H1 (cell line): ENCODE measurements around the gene KCNH1. TPM values are rescaled to one million over a fixed set of nuclear protein-coding genes. Genes with fewer than 3 reads are reported as not detected.

Experiments used
- CTCF ChIA-PET: fragments of 300-600 bp; sonication (Branson Sonifier 250); formaldehyde crosslinking; loops from one replicate; lab custom pipeline; 2021; ENCODE audit not compliant: partially characterized antibody; lab: Charles Lee
- POLR2A ChIA-PET: fragments of 300-600 bp; sonication (Branson Sonifier 250); formaldehyde crosslinking; loops from one replicate; lab custom pipeline; 2021; ENCODE audit warnings: inconsistent platforms; ENCODE audit not compliant: partially characterized antibody; lab: Charles Lee
- DNase-seq, 2 experiments: peaks; one replicate each; pipeline versions ENCODE4 v3.0.0 to v3.0.0-alpha.2; 2010 to 2022; ENCODE audit warnings: low spot score in 2 of 2, low read depth in 1 of 2, mixed read lengths in 1 of 2
- FAIRE-seq: peaks from 2 replicates; lab custom pipeline; 2011; peaks lifted over from hg19 to GRCh38; lab: Jason Lieb, UNC
- H2AFZ ChIP-seq: 2 replicates; pipeline ENCODE4 v1.8.1; 2012; ENCODE audit warnings: low read length, inconsistent platforms
- H2AK5ac ChIP-seq: 2 replicates; pipeline ENCODE4 v1.6.1; 2013; ENCODE audit warnings: low read depth, low read length
- H2BK120ac ChIP-seq: replicated peaks from 2 replicates; pipeline ENCODE3; 2013; ENCODE audit warnings: low read depth, low read length, inconsistent platforms
- H2BK12ac ChIP-seq: 2 replicates; pipeline ENCODE4 v1.6.1; 2013; ENCODE audit warnings: low read depth, low read length
- H2BK15ac ChIP-seq: 2 replicates; pipeline ENCODE4 v1.6.1; 2013; ENCODE audit warnings: low read length
- H2BK20ac ChIP-seq: 2 replicates; pipeline ENCODE4 v1.6.1; 2013; ENCODE audit warnings: low read length
- H2BK5ac ChIP-seq: 2 replicates; pipeline ENCODE4 v1.6.1; 2013; ENCODE audit warnings: low read depth, low read length
- H3K14ac ChIP-seq: 2 replicates; pipeline ENCODE4 v1.6.1; 2013; ENCODE audit warnings: inconsistent platforms; ENCODE audit not compliant: insufficient read length
- H3K18ac ChIP-seq: 2 replicates; pipeline ENCODE4 v1.6.1; 2013; ENCODE audit warnings: low read length; ENCODE audit errors: extremely low read depth
- H3K23ac ChIP-seq: 2 replicates; pipeline ENCODE4 v1.6.1; 2013; ENCODE audit warnings: inconsistent platforms; ENCODE audit not compliant: insufficient read length
- H3K23me2 ChIP-seq: 2 replicates; pipeline ENCODE4 v1.6.1; 2013; ENCODE audit warnings: low read depth, low read length
- H3K27ac ChIP-seq: 2 replicates; pipeline ENCODE4 v1.6.1; 2011; ENCODE audit warnings: low read depth, low read length, inconsistent platforms
- H3K27me3 ChIP-seq, 4 experiments: replicated peaks in 1 of 4; 1 replicate in 1 of 4; 2 replicates in 3 of 4; pipeline versions ENCODE4 v1.6.1 to v1.8.1; 2011 to 2013; ENCODE audit warnings: low read length in 3 of 4, mild to moderate bottlenecking in 3 of 4, inconsistent platforms in 2 of 4, mixed read lengths in 2 of 4, moderate library complexity in 1 of 4; ENCODE audit not compliant: control insufficient read depth in 3 of 4, insufficient read depth in 3 of 4; ENCODE audit errors: extremely low read depth in 1 of 4
- H3K36me3 ChIP-seq, 4 experiments: 2 replicates each; pipeline versions ENCODE4 v1.6.1 to v1.8.1; 2011 to 2013; ENCODE audit warnings: mild to moderate bottlenecking in 4 of 4, low read length in 3 of 4, moderate library complexity in 2 of 4, control low read depth in 1 of 4, inconsistent platforms in 1 of 4; ENCODE audit not compliant: insufficient read depth in 4 of 4, control insufficient read depth in 2 of 4
- H3K4ac ChIP-seq: replicated peaks from 2 replicates; pipeline ENCODE3; 2013; ENCODE audit warnings: low read length, low read depth, mixed read lengths, inconsistent platforms; ENCODE audit not compliant: insufficient read length
- H3K4me1 ChIP-seq, 4 experiments: replicated peaks in 1 of 4; 1 replicate in 1 of 4; 2 replicates in 3 of 4; pipeline versions ENCODE4 v1.6.1 to v1.8.1; 2011 to 2013; ENCODE audit warnings: low read length in 3 of 4, inconsistent platforms in 2 of 4, mixed read lengths in 1 of 4; ENCODE audit not compliant: insufficient read depth in 4 of 4, control insufficient read depth in 3 of 4
- H3K4me2 ChIP-seq, 2 experiments: 2 replicates each; pipeline versions ENCODE4 v1.6.1 to v1.8.1; 2011 to 2013; ENCODE audit warnings: low read depth in 2 of 2, low read length in 2 of 2, control low read depth in 1 of 2, inconsistent platforms in 1 of 2, mild to moderate bottlenecking in 1 of 2; ENCODE audit not compliant: insufficient read depth in 1 of 2
- H3K4me3 ChIP-seq, 4 experiments: fragments of 200-600, 300-600 bp in 1 of 4; sonication (generic), shearing (Covaris generic), sonication (Bioruptor Twin) in 1 of 4; 2 replicates each; pipeline versions ENCODE4 v1.5.1 to v1.8.1; 2011 to 2016; ENCODE audit warnings: low read length in 4 of 4, low read depth in 3 of 4, control low read depth in 2 of 4, inconsistent platforms in 2 of 4, mild to moderate bottlenecking in 2 of 4, mixed read lengths in 1 of 4, moderate library complexity in 1 of 4; ENCODE audit not compliant: insufficient read depth in 2 of 4; ENCODE audit errors: extremely low read depth in 1 of 4
- H3K56ac ChIP-seq: replicated peaks from 2 replicates; pipeline ENCODE3; 2013; ENCODE audit warnings: low read depth, mild to moderate bottlenecking, mixed read lengths, low read length, inconsistent platforms; ENCODE audit not compliant: insufficient read length
- H3K79me1 ChIP-seq: 2 replicates; pipeline ENCODE4 v1.6.1; 2013; ENCODE audit warnings: low read depth, low read length, control low read depth
- H3K79me2 ChIP-seq, 2 experiments: 2 replicates each; pipeline versions ENCODE4 v1.6.1 to v1.8.1; 2012 to 2013; ENCODE audit warnings: low read length in 2 of 2, mild to moderate bottlenecking in 2 of 2, inconsistent platforms in 1 of 2; ENCODE audit not compliant: insufficient read depth in 2 of 2, control insufficient read depth in 1 of 2
- H3K9ac ChIP-seq, 4 experiments: replicated peaks in 1 of 4; 1 replicate in 1 of 4; 2 replicates in 3 of 4; pipeline versions ENCODE4 v1.6.1 to v1.8.1; 2011 to 2013; ENCODE audit warnings: low read depth in 3 of 4, low read length in 3 of 4, control low read depth in 2 of 4, mild to moderate bottlenecking in 2 of 4, moderate library complexity in 2 of 4, inconsistent platforms in 1 of 4; ENCODE audit errors: extremely low read depth in 1 of 4
- H3K9me3 ChIP-seq, 2 experiments: 2 replicates each; pipeline versions ENCODE4 v1.6.1 to v1.8.1; 2012 to 2013; ENCODE audit warnings: mild to moderate bottlenecking in 2 of 2, moderate library complexity in 2 of 2, control low read depth in 1 of 2, inconsistent platforms in 1 of 2, low read depth in 1 of 2, low read length in 1 of 2, mixed read lengths in 1 of 2; ENCODE audit not compliant: insufficient read depth in 2 of 2
- H4K20me1 ChIP-seq, 2 experiments: replicated peaks in 1 of 2; 2 replicates each; pipeline versions ENCODE3 to v1.8.1; 2011 to 2013; ENCODE audit warnings: inconsistent platforms in 2 of 2, low read length in 2 of 2, mild to moderate bottlenecking in 1 of 2; ENCODE audit not compliant: insufficient read depth in 2 of 2, control insufficient read depth in 1 of 2
- H4K5ac ChIP-seq: 2 replicates; pipeline ENCODE4 v1.6.1; 2013; ENCODE audit warnings: low read length, low read depth, mixed read lengths, inconsistent platforms; ENCODE audit not compliant: insufficient read length
- H4K8ac ChIP-seq: 2 replicates; pipeline ENCODE4 v1.8.0; 2013; ENCODE audit warnings: mild to moderate bottlenecking, moderate library complexity, low read length, inconsistent platforms; ENCODE audit not compliant: insufficient read depth; ENCODE audit errors: extremely low read depth
- H4K91ac ChIP-seq: replicated peaks from 2 replicates; pipeline ENCODE3; 2013; ENCODE audit warnings: low read length, mixed read lengths, inconsistent platforms; ENCODE audit not compliant: insufficient read length
- FOSL1 ChIP-seq: IDR thresholded peaks from 2 replicates; pipeline ENCODE4 v1.6.1; 2011; ENCODE audit warnings: mild to moderate bottlenecking, low read depth, low read length, moderate library complexity; ENCODE audit not compliant: insufficient read depth
- NANOG ChIP-seq: IDR thresholded peaks from 2 replicates; pipeline ENCODE4 v1.6.1; 2011; ENCODE audit warnings: low read length, low read depth, mild to moderate bottlenecking, inconsistent platforms; ENCODE audit not compliant: insufficient read depth, poor library complexity, severe bottlenecking
- POLR2AphosphoS5 ChIP-seq: IDR thresholded peaks from 2 replicates; pipeline ENCODE4 v1.6.1; 2011; ENCODE audit warnings: low read depth, low read length
- RNF2 ChIP-seq: fragments of 200-900, 300-1000 bp; sonication (generic); IDR thresholded peaks from 2 replicates; pipeline ENCODE4 v1.7.1; 2016; ENCODE audit warnings: borderline replicate concordance, low read depth, mild to moderate bottlenecking, antibody characterized with exemption, low read length; ENCODE audit not compliant: poor library complexity, severe bottlenecking; ENCODE audit errors: missing control alignments
- WGBS, 2 experiments: shearing (Covaris generic) in 1 of 2; methylation state at CpG; one replicate each; pipeline versions ENCODE4 v1.1.6 to v1.1.7; 2013 to 2015; ENCODE audit warnings: low lambda C conversion rate in 2 of 2, mixed read lengths in 2 of 2, inconsistent platforms in 1 of 2, low coverage in 1 of 2, missing lambda C conversion rate in 1 of 2; ENCODE audit not compliant: insufficient replicate concordance in 2 of 2, insufficient coverage in 1 of 2, insufficient read length in 1 of 2; ENCODE audit errors: extremely low coverage in 1 of 2, missing lambda C conversion rate in 1 of 2; 5-methylcytosine and 5-hydroxymethylcytosine counted together
- polyA plus RNA-seq, 7 experiments: library from polyadenylated mRNA; depleted of rRNA in 3 of 7; stranded (reverse) in 5 of 7; unstranded in 2 of 7; fragments of >200 nt in 5 of 7; fragments of 200-250 nt in 2 of 7; gene quantifications; 1 replicate in 5 of 7; 2 replicates in 1 of 7; 4 replicates in 1 of 7; pipeline versions ENCODE4 v1.2.1 to v1.2.3, GENCODE V29; 2011 to 2013; ENCODE audit warnings: missing spikeins in 2 of 7, mixed read lengths in 2 of 7
- total RNA-seq: library from RNA; stranded (reverse); fragmentation: NEBNext Ultra II Directional; extraction: Animal tissue kit (Norgen Biotek cat#: 25700); gene quantifications from 2 replicates; pipeline ENCODE4 v1.2.1, GENCODE V29; 2021

Gene KCNH1
- total and polyA plus RNA-seq, 2 of the 8 experiments (the other 6 are each of a cell fraction or from before 2014, with no cell fraction given), result 0.27 to 0.34 TPM

GRCh38 chr1:210899676-210900075, 234.3 kb downstream of the KCNH1 start:
- Histone ChIP-seq H3K9me3 (no peaks in the 10 kb centered on the region), H3K36me3 (no peaks in the 10 kb centered on the region), H2BK20ac (no peak overlapping the region), H2BK5ac (no peak overlapping the region), H3K27me3 (no peaks in the 10 kb centered on the region), H3K4me1 (no peaks in the 10 kb centered on the region), H4K20me1 (no peaks in the 10 kb centered on the region), H3K27ac (no peak overlapping the region), H3K56ac (no peak overlapping the region), H3K18ac (no peak overlapping the region), H4K5ac (no peak overlapping the region), H4K8ac (no peak overlapping the region), H2BK120ac (no peak overlapping the region), H3K14ac (no peak overlapping the region), H3K23ac (no peak overlapping the region), H3K4me2 (no peak overlapping the region), H2AK5ac (no peak overlapping the region), H3K79me1 (no peaks in the 10 kb centered on the region), H2AFZ (no peak overlapping the region), H3K23me2 (no peaks in the 10 kb centered on the region), H3K4me3 (no peak overlapping the region), H3K79me2 (no peaks in the 10 kb centered on the region), H2BK15ac (no peak overlapping the region), H2BK12ac (no peak overlapping the region), H3K4ac (no peak overlapping the region), H3K9ac (no peak overlapping the region), H4K91ac (no peak overlapping the region)
- DNase-seq (no peak), FAIRE-seq (no peak)
- no peak for TF ChIP-seq POLR2AphosphoS5
- TF ChIP-seq NANOG, result no peak
- no peak for TF ChIP-seq FOSL1
- no peak for TF ChIP-seq RNF2
- 87% methylated on average over 2 of the region's 2 CpGs; no CpG with 5 or more reads in 1 of the 2 experiments for WGBS, 2 experiments
- ChIA-PET CTCF (interaction anchor here (1.3 kb wide), 1 partner anchor 13 kb away, joined by 3 read pairs; no protein-coding TSS in a partner anchor), POLR2A (no interaction called here)
